ENCODE results near the gene OCA2.

DNA sequence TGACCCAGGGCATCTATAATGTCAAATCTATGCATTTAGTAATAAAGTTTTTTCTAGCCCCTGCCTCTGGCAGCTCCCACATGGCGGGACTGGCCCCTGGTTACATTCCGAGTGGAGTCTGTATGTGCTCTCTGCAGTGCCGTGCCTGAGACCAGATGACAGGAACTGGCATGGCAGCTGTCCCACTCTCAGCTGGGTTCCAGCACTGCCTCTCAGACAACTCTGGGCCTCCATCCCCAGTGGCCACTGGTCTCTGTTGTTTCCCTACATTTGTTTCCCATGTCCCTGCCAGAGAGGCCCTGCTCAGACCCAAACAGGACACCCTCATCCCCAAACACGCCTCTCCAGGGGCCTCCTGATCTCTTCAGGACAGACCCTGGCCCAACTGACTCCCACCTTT is 109.3 kb downstream of the OCA2 start:
- TF ChIP-seq YY1 (IDR thresholded peaks at IDR 0.05; ENCODE audit: insufficient read depth, insufficient read length) (no peak), SUZ12 (IDR thresholded peaks at IDR 0.05; ENCODE audit: extremely low read depth, insufficient read depth, insufficient read length) (no peak), ZNF274 (IDR thresholded peaks at IDR 0.05; ENCODE audit: low read depth, low read length) (no peak)

All from NT2/D1 (cell line).